Peyer's patch (tissue), 4 donors: ENCODE results near the gene KCNIP3. TPM values are rescaled to one million over a fixed set of nuclear protein-coding genes. Genes with fewer than 3 reads are reported as not detected.
A peak's percentile ranks its signal among the peaks of the same experiment; 100 is the strongest.

Experiments used
- DNase-seq, 3 donors: peaks; one replicate each; pipeline ENCODE4 v3.0.0-alpha.2; 2017 to 2019
- H3K27ac ChIP-seq, 4 donors: fragments of 200-600 bp; sonication (generic); one replicate each; pipeline ENCODE4 v1.5.1; 2016 to 2019
- H3K27me3 ChIP-seq, 2 donors: fragments of 200-600 bp; sonication (generic); one replicate each; pipeline ENCODE4 v1.5.1; 2019
- H3K36me3 ChIP-seq, 3 donors: fragments of 200-600 bp; sonication (generic); one replicate each; pipeline ENCODE4 v1.5.1; 2016 to 2019
- H3K4me1 ChIP-seq, 4 donors: fragments of 200-600 bp; sonication (generic); one replicate each; pipeline ENCODE4 v1.5.1; 2016 to 2019
- H3K4me3 ChIP-seq, 4 donors: fragments of 200-600 bp; sonication (generic); 1 replicate in 3 of 4; 2 replicates in 1 of 4; pipeline ENCODE4 v1.5.1; 2016 to 2019; ENCODE audit warnings: mild to moderate bottlenecking in 1 of 4
- H3K9me3 ChIP-seq, 4 donors: fragments of 200-600 bp; sonication (generic); one replicate each; pipeline ENCODE4 v1.5.1; 2016 to 2019; ENCODE audit warnings: mild to moderate bottlenecking in 1 of 4
- CTCF ChIP-seq, 6 experiments: fragments of 450-650 bp in 4 of 6; fragments of 200-600 bp in 2 of 6; sonication (generic) in 1 of 6; IDR thresholded peaks; one replicate each; pipeline ENCODE4 v1.5.1; 2017 to 2019; ENCODE audit warnings: antibody characterized with exemption in 6 of 6, mild to moderate bottlenecking in 3 of 6, moderate library complexity in 1 of 6
- POLR2A ChIP-seq, 2 donors: fragments of 450-650 bp; IDR thresholded peaks; one replicate each; pipeline ENCODE4 v1.5.1; 2017; ENCODE audit warnings: antibody characterized with exemption in 2 of 2, mild to moderate bottlenecking in 2 of 2, moderate library complexity in 2 of 2
- total RNA-seq, 4 donors: library from RNA; depleted of rRNA; stranded (reverse); fragments of >200 nt; gene quantifications; one replicate each; pipeline ENCODE4 v1.1.0, GENCODE V29; 2016

The KCNIP3 gene
- total RNA-seq, 4 donors from 2014 or later = 4.9 to 11.4 (median 7.2) TPM

GRCh38 chr2:95330794-95331338 is 33.7 kb downstream of the KCNIP3 start:
- DNase-seq = no peak

GRCh38 chr2:95331606-95332005 is 34.5 kb downstream of the KCNIP3 start:
- DNase-seq = no peak
- Histone ChIP-seq H3K27me3 (no peaks in the 10 kb centered on the region), H3K4me1 (no peaks in the 10 kb centered on the region), H3K36me3 (no peaks in the 10 kb centered on the region), H3K9me3 (no peaks in the 10 kb centered on the region), H3K27ac (no peak overlapping the region), H3K4me3 (no peak overlapping the region)
- TF ChIP-seq CTCF (IDR thresholded peaks at IDR 0.05) = no peak
- no peak for TF ChIP-seq POLR2A (IDR thresholded peaks at IDR 0.05)

More at GRCh38 chr2:95330794-95331338, 33.7 kb downstream of the KCNIP3 start:
- H3K27ac ChIP-seq = no peak overlapping the region
- H3K9me3 ChIP-seq = no peaks in the 10 kb centered on the region
- no peaks in the 10 kb centered on the region for H3K36me3 ChIP-seq
- H3K4me3 ChIP-seq = no peak overlapping the region
- no peaks in the 10 kb centered on the region for H3K27me3 ChIP-seq
- TF ChIP-seq POLR2A (IDR thresholded peaks at IDR 0.05) (no peak), CTCF (IDR thresholded peaks at IDR 0.05) (no peak)
- no peaks in the 10 kb centered on the region for H3K4me1 ChIP-seq

GRCh38 chr2:95332036-95332435 is 34.9 kb downstream of the KCNIP3 start:
- TF ChIP-seq POLR2A (IDR thresholded peaks at IDR 0.05) (no peak), CTCF (IDR thresholded peaks at IDR 0.05) (no peak)
- no peak overlapping the region for H3K4me3 ChIP-seq
- no peaks in the 10 kb centered on the region for H3K36me3 ChIP-seq
- no peaks in the 10 kb centered on the region for H3K27me3 ChIP-seq
- H3K9me3 ChIP-seq = no peaks in the 10 kb centered on the region
- no peak overlapping the region for H3K27ac ChIP-seq
- no peaks in the 10 kb centered on the region for H3K4me1 ChIP-seq
- DNase-seq = no peak

- no peak overlapping the region for H3K4me3 ChIP-seq
- TF ChIP-seq POLR2A (IDR thresholded peaks at IDR 0.05) (no peak), CTCF (IDR thresholded peaks at IDR 0.05) (no peak)
- no peaks in the 10 kb centered on the region for H3K9me3 ChIP-seq
- no peak for DNase-seq
- no peaks in the 10 kb centered on the region for H3K27me3 ChIP-seq
- no peak overlapping the region for H3K27ac ChIP-seq
- H3K36me3 ChIP-seq = no peaks in the 10 kb centered on the region
- H3K4me1 ChIP-seq = no peaks in the 10 kb centered on the region
Observed at GRCh38 chr2:95333056-95333455, 35.9 kb downstream of the KCNIP3 start.

GRCh38 chr2:95333888-95334338 is 36.8 kb downstream of the KCNIP3 start:
- Histone ChIP-seq H3K4me3 (no peak overlapping the region), H3K9me3 (no peaks in the 10 kb centered on the region), H3K27ac (no peak overlapping the region), H3K36me3 (no peaks in the 10 kb centered on the region), H3K27me3 (no peaks in the 10 kb centered on the region), H3K4me1 (no peaks in the 10 kb centered on the region)
- peak in 1 of 3 donors; percentile 60 for DNase-seq
- no peak for TF ChIP-seq CTCF (IDR thresholded peaks at IDR 0.05)
- TF ChIP-seq POLR2A (IDR thresholded peaks at IDR 0.05) = no peak
